HL-60 (cell line): ENCODE results near the gene FBN2.

Experiments
- POLR2AphosphoS5 ChIP-seq: IDR thresholded peaks from 2 replicates; pipeline ENCODE4 v1.6.1; 2012; ENCODE audit warnings: low read depth
- TF ChIP-seq, protein P1 (sequence below): IDR thresholded peaks from one replicate; pipeline ENCODE4 v1.5.1; 2011; ENCODE audit warnings: low read length, control low read depth, inconsistent platforms; ENCODE audit not compliant: insufficient read depth

GRCh38 chr5:128331261-128331660 is 206.8 kb downstream of the FBN2 start:
- TF ChIP-seq, protein P1, sequence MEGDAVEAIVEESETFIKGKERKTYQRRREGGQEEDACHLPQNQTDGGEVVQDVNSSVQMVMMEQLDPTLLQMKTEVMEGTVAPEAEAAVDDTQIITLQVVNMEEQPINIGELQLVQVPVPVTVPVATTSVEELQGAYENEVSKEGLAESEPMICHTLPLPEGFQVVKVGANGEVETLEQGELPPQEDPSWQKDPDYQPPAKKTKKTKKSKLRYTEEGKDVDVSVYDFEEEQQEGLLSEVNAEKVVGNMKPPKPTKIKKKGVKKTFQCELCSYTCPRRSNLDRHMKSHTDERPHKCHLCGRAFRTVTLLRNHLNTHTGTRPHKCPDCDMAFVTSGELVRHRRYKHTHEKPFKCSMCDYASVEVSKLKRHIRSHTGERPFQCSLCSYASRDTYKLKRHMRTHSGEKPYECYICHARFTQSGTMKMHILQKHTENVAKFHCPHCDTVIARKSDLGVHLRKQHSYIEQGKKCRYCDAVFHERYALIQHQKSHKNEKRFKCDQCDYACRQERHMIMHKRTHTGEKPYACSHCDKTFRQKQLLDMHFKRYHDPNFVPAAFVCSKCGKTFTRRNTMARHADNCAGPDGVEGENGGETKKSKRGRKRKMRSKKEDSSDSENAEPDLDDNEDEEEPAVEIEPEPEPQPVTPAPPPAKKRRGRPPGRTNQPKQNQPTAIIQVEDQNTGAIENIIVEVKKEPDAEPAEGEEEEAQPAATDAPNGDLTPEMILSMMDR: no peak
- TF ChIP-seq POLR2AphosphoS5: no peak
